PFSK-1 (cell line): ENCODE data around the gene DUS1L.

Experiments
- POLR2AphosphoS5 ChIP-seq: IDR thresholded peaks from 2 replicates; pipeline ENCODE4 v1.6.1; 2012; ENCODE audit warnings: low read depth, mild to moderate bottlenecking, control low read depth, low read length, moderate library complexity
- REST ChIP-seq, 2 experiments: IDR thresholded peaks; 2 replicates each; pipeline versions ENCODE4 v1.6.1 to v1.8.0; 2011 to 2012; ENCODE audit warnings: low read depth in 2 of 2, low read length in 2 of 2, control low read depth in 1 of 2, inconsistent platforms in 1 of 2, mild to moderate bottlenecking in 1 of 2, moderate library complexity in 1 of 2; ENCODE audit not compliant: insufficient read depth in 1 of 2
- SIN3A ChIP-seq: IDR thresholded peaks from 2 replicates; pipeline ENCODE4 v1.6.1; 2012; ENCODE audit warnings: mild to moderate bottlenecking, low read length, moderate library complexity, borderline replicate concordance; ENCODE audit not compliant: insufficient read depth
- TAF1 ChIP-seq: IDR thresholded peaks from 2 replicates; pipeline ENCODE4 v1.6.1; 2012; ENCODE audit warnings: low read length, control low read depth, borderline replicate concordance; ENCODE audit not compliant: insufficient read depth

- TF ChIP-seq REST (IDR thresholded peaks at IDR 0.05; ENCODE audit: insufficient read depth in 1 of 2, low read depth in 2 of 2, low read length in 2 of 2) (no peak), POLR2AphosphoS5 (no peak), SIN3A (no peak), TAF1 (no peak)
Observed at GRCh38 chr17:82060001-82060380, 5.6 kb downstream of the DUS1L start.
